HG03196 (cell line): Measurements from ENCODE around the gene DARS1.

ENCODE experiments used
- ATAC-seq: cut with Tn5 transposase; IDR thresholded peaks from one replicate; pipeline ENCODE4 v1.9.1; 2021; ENCODE audit not compliant: unreplicated experiment

DARS1 gene

DNA sequence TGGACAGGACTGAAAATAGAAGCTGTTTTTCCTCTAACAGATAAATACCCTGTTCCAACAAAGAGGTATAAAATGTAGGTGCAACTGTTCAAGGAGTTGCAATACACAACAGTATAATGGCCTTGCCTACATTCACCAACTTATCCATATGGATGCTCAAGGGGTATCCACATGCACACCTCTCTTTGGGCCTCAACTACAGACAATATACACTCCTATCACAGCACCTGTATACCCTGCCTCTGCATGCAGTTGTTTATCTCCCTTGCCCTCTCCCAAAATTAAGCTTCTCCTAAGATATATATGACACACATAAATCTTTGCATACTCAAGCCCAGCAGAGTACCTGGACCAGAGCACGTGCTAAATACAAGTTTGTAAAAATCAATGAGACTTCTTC is 37.3 kb downstream of the DARS1 start:
- ATAC-seq = no peak

DNA sequence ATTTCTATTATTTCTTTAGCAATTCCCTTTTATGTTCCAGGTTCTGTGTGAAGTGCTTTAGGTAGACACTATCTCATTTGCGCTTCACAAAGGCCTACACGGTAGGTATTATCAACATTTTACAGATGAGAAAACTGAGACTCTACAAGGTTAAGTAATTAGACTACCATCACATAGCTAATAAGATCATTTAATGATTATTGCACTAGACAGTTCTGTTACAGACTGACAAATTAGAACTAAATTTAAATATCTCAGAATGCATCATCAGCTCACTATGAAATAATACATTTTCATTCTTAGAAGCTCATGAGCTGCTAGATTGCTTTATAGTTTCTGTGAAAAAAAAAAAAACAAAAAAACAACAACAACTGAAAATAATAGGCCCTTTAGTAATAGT is 37.9 kb downstream of the DARS1 start:
- no peak for ATAC-seq

DNA sequence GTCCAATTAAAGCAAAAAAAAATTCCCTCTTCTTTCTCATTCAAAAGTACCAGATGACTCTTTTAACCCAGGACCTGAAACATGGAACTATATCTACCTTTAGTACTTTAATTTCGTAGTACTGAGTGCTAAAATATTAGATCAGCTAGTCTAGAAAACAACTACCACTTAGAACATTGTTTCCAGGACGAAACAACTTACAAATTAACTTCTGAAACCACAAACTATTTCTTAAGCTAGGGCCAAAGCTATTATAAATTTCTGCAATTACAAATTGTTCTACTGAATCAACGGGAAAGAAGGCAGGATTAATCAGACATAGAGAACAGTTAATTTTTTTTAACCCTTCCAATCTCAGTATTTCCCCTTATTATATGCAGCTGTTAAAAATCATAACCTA is 39.9 kb downstream of the DARS1 start:
- ATAC-seq = no peak

DNA sequence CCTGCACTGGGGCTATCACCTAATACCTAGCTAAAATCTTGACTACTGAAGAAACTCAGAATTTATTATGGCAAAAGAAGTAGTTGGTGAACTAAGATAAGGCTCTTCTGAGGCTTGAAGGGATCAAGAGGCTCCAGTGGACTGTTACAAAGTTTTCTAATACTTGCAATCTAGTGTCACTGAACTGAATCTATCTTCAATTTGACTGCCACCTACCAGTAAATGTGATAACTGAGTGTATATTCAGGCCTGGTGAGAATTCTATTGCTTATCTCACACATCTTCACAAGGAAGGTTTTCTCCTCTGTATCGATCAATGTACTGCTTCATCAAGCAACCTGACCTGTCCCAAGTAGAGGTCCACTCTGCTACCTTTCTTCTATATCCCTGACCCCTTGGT is 40.8 kb downstream of the DARS1 start:
- no peak for ATAC-seq

DNA sequence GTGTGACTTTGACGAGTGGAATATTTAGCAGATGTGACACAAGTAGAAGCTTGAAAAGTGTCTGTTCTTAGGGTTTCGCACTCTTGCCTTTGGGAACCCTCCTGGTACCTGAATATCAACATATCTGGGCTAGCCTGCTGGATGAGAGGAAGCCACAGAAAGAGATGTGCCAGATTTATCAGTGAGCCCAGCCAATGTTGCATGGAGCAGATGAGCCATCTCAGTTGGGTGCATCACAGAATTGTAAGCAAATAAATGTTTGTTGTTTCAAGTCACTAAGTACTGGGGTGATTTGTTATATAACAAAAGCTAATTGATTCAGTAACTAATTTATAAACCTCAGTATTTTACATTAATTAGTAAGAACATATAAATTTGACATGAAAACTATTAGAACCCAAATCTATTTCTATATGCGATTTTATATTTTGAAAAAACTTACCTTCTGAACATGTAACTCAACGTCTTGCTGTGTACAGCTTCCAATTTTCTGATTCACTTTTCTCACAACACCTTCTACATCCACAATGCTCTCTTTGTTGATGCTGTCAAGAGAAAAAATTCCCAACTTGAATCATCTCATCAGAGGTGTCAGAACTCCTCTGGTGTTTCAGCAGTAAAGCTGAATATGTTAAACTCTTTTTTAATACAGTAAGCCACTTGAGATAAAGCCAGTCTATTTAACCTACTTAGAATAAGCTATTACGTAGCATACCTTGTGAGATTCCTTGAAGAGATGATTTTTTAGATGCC is 42.3 kb downstream of the DARS1 start:
- ATAC-seq = no peak

DNA sequence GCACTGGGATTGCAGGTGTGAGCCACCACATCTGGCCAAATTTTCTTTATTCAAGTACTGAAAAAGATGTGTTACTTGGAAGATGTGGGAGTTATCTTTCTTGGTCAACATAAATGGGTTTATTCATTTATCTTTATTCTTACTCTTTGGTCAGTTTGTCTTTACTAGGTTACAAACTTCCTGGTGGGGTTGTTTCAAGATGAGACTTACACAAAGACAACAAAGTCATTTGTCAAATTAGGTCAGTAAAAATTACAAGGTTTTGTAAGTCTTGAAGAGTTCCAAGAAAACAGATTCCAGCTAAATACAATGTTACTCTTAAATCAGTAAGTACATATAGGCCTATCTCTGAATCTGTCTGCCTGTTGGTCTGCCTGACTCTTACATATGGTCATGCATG is 48.9 kb downstream of the DARS1 start:
- no peak for ATAC-seq

DNA sequence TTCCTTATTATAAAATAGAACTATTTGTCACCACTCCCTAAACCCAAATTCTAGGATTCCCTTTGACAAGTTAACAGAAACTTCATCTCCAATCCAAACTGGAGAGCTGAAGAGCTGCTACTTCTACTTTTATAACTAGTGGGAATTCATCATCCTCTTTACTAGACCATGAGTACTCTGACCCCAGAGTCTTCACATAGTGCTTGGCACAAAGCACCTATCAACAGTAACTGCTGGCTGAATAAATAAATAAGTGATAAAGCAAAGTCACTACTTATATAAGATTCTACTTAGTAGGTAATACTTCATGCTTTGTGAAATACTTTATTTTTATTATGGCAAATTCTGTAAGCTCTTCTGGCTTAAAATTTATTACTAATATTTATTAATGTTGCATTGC is 49.5 kb downstream of the DARS1 start:
- no peak for ATAC-seq

DNA sequence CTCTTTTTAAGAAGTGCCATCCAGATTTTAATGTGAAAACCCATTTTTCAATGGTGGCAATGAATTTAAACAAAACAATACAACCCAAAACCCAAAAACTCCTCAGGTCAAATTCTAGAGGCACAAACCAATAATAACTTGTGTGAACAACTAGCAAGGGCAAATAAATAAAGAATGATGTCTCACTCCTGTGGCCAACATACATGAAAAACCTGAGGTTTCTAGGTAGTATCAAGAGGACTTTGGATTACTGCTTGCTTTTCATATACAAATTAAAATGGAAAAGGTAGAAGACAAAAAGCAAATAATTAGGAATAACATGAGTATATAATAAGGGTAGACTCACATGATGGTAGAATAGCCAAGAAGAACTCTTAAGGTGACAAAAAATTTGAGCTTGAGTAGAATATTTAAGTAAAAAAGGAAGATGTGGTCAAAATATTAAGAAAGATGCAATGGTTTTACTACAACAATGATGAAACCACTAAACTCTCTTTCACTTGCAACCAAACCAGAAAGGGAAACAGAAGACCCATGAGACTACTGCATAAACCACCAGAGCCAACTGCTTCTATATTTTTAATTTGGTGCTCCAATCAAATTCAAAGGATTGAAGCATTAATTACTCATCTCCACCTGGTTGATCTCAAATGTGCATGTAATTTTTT is 53.5 kb downstream of the DARS1 start:
- peak; percentile 78 for ATAC-seq

DNA sequence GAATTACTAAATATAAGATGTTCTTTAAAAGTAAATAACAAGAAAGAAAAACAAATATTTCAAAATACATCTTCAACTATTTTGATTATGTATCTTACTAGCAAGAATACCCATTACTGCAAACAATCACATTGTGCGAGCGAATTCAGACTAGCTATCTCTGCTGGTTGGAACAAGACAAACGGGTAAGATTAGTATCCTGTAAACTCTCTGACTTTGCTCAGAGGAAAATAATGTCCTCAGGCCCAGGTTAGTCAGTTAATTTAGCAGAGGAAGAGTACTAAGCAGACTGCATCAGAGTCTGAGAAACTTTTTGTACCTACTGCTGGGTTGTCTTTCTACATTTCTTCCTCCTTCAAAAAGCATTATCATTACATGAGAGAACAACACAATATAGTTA is 58.8 kb downstream of the DARS1 start:
- ATAC-seq = no peak

DNA sequence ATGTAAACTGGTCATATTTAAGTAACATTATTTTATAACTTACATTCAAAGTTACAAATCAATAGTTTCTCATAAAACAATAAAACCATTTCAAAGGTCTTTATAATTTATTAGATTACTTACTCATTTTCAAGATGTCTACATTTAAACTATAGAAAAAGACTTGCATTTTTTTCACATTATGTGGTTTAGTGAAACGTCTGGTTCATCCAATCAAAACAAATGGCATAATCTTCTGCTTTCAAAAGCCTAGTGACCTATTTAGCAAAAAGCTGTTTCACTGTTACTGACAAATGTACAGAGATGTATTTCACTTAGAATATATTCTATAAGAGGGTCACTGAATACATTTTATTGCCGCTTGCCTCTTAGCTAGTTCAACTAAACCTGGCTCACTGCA is 59.9 kb downstream of the DARS1 start:
- ATAC-seq = no peak

DNA sequence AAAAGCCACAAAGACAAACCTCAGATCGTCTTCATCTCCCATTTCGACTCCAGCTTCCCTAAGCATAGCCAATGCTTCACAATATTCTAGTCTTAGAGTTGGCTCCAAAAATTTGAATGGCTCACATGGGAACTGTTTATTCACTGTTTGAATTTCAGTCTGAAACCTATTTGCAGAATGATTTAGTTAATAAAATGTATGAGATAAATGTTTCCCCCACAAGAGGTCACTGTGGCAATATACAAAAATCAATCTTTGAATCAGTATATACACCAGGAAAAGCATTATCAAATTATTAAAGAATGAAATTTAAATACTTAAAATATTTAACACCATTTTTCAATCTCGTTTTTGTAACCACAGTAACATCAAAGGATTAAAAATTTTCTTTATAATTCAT is 69.2 kb downstream of the DARS1 start:
- no peak for ATAC-seq

DNA sequence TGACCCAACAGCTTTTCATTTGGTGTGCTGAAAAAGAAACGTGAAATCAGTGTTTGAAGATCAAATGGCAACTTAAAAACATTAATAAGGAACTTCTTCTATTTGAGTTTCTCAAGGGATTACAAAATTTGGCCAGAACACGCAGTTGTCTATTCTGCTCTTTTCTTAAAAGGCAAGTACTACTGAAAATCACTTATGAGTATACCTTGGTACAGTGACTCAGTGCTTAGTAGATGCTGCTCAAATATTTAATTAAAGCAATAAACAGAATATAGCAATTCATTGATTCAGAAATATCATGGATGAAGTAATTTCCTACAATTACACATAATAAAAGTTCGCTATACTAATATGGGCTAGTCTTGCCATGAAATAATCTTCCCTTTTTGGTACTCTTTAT is 70.9 kb downstream of the DARS1 start:
- no peak for ATAC-seq

DNA sequence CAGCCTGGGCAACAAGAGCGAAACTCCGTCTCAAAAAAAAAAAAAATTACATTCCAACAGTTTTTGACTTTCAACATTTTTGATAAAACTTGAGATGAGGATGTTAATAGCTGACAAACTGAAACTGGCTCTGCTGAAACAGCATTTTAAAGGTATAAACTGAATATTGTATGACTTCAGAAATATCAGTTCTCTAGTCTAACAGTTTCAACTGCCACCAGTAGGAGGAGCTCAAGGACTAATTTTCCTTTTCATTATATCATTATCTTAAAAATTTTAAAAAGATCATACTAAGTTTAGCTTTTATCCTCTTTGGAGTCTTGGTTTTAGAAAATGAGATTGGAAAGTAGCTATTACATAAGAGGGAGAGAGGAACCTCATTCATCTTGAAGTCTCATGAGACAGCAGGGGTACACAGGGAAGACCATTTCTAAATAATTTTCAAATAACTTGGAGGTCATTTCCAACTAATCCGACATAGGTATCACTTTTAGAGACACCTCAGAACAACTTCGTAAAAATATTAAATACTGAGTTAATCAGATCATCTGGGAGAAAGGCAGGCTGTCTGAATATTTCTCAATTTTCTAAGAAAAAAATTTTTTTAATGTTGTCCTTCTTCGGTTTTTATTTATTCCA is 71.6 kb downstream of the DARS1 start:
- ATAC-seq = no peak

DNA sequence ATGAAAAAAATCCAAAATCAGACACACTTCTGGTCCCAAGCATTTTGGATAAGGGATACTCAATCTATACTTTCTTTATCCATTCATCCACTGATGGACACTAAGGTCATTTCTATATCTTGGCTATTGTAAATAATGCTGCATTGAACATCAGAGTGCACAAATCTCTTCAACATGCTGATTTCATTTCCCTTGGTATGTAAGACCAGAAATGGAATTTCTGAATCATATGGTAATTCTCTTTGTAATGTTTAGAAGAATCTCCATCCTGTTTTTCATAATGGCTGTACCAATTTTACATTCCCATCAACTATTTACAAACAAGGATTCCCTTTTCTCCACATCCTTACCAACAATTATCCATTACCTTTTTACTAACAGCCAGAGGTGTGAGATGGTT is 75.5 kb downstream of the DARS1 start:
- no peak for ATAC-seq

DNA sequence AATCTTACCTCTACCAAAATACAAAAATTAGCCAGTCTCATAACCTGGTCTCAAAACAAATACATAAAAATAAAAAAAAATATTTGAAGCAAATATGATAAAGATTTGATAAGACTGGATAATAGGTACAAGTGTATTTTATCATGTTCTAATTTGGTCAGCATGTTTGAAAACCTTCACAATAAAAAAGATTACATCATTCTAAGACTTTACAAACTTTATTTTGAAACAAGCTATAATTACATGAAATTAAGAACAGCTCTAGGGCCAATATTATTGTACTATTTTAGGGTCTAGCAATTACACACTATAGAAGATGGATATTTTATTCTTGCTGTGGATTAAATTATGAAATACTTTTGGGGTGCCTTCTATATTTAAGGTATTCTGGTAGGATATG is 79.7 kb downstream of the DARS1 start:
- no peak for ATAC-seq

DNA sequence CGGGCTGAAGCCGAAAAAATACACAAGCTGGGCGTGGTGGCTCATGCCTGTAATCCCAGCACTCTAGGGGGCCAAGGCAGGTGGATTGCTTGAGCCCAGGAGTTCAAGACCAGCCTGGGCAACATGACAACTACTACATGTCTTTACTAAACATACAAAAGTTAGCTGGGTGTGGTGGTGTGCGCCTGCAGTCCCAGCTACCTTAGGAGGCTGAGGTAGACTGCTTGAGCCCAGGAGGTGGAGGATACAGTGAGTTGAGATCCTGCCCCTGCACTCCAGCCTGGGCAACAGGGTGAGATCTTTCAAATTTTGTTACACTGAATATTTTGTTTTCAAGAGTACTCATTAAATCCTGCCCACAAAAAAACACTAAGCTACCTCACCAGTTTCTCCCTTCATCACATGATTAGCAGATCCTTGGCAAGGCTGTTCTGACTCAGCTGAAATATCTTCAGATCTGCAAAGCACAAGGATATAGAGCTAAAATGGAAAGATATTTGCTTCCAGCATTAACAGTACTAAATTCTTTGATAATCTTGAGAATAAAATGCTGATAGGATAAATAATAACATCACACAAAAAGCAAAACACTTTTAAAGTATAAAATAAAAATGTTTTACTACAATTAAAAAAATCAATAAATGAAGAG is 81.0 kb downstream of the DARS1 start:
- ATAC-seq = no peak

DNA sequence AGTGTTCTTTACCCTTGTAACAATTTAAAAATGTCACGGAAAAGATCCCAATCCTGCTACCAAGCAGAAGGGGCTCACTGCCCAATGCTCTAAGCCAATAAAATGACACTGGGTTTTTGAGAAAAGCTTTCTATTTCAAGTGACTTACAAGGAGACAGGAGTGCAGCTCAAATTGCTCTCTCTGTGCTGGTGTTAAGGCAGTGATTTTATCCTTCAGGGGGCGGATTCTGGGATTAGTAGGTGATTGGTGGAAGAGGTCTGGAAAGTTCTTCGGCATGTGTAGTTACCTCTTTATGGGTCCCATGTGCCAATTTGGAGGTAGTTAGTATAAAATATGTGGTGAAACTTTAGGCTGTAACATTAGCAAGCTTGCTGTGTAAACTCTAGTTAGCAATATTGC is 81.8 kb downstream of the DARS1 start:
- no peak for ATAC-seq

DNA sequence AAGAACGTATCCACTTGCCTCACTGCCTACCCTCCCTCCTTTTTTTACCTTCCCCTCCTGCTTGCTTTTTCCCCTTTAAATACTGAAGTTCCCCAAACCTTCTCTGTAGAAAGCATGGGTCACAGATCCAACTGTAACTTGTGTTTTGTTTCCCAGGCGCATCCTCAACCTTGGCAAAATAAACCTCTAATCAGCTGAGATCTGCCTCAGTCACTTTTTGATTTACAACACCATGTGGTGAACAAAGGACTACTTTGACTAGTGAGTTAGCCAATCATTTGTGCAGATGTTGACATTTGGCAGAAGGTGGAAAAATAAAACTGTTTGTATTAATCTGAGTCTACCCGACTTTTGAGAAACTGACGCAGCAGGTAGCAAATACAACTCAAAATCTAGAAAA is 85.9 kb downstream of the DARS1 start:
- ATAC-seq = no peak

DNA sequence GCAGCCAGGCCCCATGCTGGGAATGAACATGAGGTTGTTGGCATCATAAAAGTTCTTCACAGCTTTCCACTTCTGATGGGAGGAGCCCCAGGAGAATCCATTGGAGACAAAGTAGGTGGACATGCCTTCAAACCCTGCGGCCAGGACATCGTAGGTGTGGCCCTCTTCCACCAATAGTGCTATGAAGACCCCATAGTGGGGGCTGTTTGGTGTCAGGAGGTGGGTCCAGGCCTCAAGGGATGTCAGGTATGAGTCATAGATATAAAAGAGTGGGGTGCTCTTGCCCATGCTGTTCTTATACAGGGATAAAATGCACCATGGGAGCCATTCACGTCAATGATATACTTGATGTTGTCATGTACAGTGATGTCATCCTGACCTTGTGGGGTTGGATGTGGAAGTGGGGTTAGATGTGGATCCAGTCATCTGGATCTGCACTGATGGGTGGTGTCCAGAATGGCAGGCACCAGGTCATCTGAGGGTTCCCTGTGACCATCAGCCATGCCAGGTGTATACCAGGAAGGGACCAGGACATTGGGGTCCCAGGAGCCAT is 87.1 kb downstream of the DARS1 start:
- no peak for ATAC-seq

DNA sequence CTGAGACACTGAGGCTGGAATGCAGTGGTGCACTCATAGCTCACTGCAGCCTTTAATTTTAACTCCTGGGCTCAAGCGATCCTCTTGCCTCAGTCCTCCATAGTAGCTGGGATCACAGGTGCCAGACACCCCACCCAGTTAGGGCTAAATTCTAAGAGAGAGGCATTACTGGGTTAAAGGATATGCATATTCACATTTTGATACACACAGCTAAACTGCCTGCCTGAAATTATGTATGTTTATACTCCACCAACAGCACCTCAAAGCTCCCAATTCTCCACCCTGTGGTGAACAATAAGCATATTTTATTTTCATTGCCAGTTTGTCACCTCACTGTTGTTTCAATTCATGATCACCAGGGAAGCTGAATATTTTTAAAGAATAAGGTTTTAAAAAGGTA is 90.5 kb downstream of the DARS1 start:
- ATAC-seq = no peak

DNA sequence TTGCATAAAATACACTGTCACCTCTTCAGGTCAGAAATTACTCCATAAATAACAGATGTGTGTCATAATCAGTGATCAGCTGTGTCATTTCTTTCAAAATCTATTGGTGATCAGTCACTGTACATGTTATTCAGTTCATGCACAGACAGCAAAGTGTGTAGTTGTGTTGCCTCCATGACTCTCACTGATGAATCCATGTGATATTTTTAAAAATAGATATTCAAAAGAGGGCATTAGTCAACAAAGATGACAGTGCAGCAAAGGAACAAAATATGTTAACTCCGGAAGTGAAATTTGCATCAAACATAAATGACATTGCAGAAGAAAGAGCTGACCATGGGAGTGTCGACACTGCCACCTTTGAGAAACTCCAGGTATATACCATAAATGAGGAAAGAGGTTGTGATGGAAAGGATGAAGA is 92.0 kb downstream of the DARS1 start:
- no peak for ATAC-seq

DNA sequence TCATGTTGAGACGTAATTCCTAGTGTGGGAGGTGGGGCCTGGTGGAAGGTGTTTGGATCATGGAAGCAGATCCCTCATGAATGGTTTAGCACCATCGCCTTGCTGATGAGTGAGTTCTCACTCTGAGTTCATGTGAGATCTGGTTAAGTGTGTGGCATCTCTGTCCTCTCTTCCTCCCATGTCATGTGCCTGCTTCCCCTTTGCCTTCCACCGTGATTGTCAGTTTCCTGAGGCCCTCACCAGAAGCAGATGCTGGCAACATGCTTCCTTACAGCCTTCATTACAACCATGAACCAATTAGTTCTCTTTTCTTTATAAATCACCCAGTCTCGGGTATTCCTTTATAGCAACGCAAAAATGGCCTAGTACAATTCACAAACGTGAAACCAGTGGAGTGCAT is 94.6 kb downstream of the DARS1 start:
- ATAC-seq = no peak
